Measurements from ENCODE around the gene ZNF764.
"Not testable (repeated sequence)": the region's sequence is repeated elsewhere in the genome, so short reads cannot be mapped to it uniquely, and the experiment has no call there.

Gene ZNF764

DNA sequence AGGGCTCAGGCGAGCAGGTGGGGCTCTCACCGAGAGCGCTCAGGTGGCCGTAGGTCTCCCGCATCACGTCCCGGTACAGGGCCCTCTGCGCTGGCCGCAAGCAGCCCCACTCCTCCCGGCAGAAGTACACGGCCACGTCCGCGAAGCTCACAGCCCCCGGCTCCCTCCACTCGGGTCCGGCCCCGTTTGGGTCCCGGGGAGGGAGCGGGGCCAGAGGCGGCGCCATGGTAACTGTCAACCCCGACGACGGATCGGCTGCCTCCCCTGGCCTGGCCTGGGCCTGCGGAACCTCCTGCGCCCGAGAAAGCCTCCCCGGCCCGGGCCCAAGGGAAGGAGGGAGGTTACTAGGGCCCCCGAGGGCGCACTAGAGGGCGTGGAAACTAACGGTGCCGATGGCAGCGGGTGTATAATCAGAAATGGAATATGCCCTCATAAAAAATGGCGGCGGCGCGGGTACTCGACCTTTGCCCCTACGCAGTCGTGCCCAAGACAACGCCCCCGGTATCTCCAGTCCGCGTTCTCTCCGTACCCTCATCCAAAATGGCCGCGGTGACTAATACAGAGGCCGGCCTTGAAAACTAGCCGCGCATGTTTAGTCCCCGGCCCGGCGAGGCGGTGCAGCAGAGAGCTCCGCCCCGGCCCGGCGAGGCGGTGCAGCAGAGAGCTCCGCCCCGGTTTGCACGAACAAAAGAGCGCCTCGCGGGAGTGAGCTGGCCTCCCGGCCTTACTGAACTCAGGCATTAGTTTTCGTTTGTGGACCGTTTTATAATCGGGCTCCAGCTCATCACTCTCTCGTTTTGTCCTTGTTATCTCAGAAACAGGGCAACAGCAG is at the start of gene ZNF764:
Gene ZNF764 (minus strand): TSS at position 418 of the 832 bp plus-strand sequence. CDS start 192 bp downstream, at position 226.
- no peaks in the 10 kb centered on the region for H3K27me3 Mint-ChIP-seq
- peak within 1 kb of the TSS; percentile 83 for H3K4me3 Mint-ChIP-seq
- peaks cover 35% of the 10 kb centered on the region for H3K4me1 Mint-ChIP-seq
- H3K9me3 Mint-ChIP-seq: no peaks in the 10 kb centered on the region
- DNase-seq (ENCODE audit: low spot score in 2 of 2): peak; percentile 85 to 94
- H3K36me3 Mint-ChIP-seq (ENCODE audit: insufficient read depth): peaks cover 14% of the 10 kb centered on the region
- ATAC-seq (replicated peaks; ENCODE audit: extremely low read depth, poor library complexity, severe bottlenecking): peak; percentile 96
- peak within 1 kb of the TSS; percentile 89 for H3K27ac Mint-ChIP-seq (ENCODE audit: low read depth)

DNA sequence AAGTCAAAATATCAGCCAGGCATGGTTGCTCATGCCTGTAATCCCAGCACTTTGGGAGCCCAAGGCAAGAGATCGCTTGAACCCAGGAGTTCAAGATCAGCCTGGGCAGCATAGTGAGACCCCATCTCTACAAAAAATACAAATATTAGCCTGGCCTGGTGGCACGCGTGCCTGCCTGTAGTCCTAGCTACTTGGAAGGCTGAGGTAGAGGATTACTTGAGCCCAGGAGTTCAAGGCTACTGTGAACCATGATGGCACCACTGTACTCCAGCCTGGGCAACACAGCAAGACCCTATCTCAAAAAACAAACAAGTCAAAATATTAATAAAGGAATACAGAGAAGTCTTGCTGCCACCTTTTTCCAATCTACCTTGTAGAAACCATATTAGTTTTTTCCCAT is 47.8 kb upstream of the ZNF764 start:
- no peak for ATAC-seq (replicated peaks; ENCODE audit: extremely low read depth, poor library complexity, severe bottlenecking)
- no peak overlapping the region for H3K27ac Mint-ChIP-seq (ENCODE audit: low read depth)
- peaks cover 48% of the 10 kb centered on the region for H3K36me3 Mint-ChIP-seq (ENCODE audit: insufficient read depth)
- H3K27me3 Mint-ChIP-seq: no peaks in the 10 kb centered on the region
- H3K4me3 Mint-ChIP-seq: no peak overlapping the region
- H3K4me1 Mint-ChIP-seq: peaks cover 6% of the 10 kb centered on the region
- H3K9me3 Mint-ChIP-seq: no peaks in the 10 kb centered on the region
- no peak for DNase-seq (ENCODE audit: low spot score in 2 of 2)

DNA sequence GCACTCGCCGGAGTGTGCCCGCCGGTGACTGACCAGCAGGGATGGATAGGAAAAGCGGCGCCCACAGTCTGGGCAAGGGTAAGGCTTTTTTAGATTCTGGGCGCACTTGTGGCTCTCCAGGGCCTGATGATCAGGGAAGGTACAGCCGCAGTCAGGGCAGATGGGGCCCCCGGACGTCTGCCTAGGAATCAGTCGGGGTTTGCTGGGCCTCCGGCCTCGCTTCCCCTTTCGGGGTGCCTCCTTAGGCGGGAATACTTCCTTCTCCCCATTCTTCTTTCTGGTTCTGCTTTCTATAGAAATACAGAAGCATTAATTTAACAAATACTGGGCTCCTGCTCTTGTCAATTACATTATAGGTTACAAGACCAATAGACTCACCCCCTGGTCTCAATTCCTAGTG is 47.0 kb upstream of the ZNF764 start:
- Mint-ChIP-seq H3K27me3 (no peaks in the 10 kb centered on the region), H3K27ac (ENCODE audit: low read depth) (no peak overlapping the region), H3K36me3 (ENCODE audit: insufficient read depth) (peaks cover 43% of the 10 kb centered on the region), H3K4me1 (peaks cover 2% of the 10 kb centered on the region), H3K4me3 (no peak overlapping the region), H3K9me3 (no peaks in the 10 kb centered on the region)
- no peak for DNase-seq (ENCODE audit: low spot score in 2 of 2)
- ATAC-seq (replicated peaks; ENCODE audit: extremely low read depth, poor library complexity, severe bottlenecking): no peak

DNA sequence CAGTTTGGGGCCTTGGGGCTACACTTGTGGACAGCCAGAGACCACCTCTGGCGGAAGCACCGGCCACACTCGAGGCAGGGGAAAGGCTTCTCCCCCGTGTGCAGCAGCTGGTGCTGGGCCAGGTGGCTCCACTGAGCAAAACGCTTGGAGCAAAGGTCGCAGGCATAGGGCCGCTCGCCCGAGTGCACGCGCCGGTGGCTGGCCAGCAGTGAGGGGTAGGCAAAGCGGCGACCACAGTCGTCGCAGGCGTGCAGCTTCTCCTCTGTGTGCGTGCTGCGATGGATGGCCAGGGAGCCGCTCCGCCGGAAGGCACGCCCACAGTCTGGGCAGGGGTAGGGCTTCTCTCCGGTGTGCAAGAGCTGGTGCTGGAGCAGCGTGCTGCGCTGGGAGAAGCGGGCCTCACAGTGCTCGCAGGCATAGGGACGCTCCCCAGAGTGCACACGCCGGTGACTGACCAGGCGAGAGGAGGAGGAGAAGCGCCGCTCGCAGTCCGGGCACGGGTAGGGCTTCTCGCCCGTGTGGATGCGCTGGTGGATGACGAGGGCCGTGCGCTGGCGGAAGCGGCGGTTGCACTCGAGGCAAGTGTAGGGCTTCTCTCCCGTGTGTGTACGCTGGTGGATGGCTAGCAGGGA is 46.3 kb upstream of the ZNF764 start:
- no peak for DNase-seq (ENCODE audit: low spot score in 2 of 2)
- Mint-ChIP-seq H3K4me3 (no peak overlapping the region), H3K4me1 (no peaks in the 10 kb centered on the region)

DNA sequence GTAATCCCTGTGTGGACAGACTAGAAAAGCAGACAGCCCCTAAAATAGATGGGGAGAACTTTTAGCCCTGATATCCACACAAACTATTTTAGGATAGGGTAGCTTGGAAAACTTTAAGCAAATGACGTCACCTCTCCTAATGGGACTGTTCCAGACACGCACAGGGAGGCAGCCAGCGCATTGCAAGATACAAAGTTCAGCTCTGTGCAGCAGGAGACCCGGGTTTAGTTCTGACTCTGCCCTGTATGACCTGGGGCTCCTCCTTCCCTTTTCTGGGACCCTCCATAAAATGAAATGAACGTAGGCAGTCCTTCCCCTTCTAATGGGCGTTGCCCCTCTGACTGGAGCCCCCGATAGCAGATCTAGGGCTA is 45.8 kb upstream of the ZNF764 start:
- Mint-ChIP-seq H3K4me3 (no peak overlapping the region), H3K27me3 (no peaks in the 10 kb centered on the region), H3K36me3 (ENCODE audit: insufficient read depth) (peaks cover 40% of the 10 kb centered on the region), H3K9me3 (no peaks in the 10 kb centered on the region), H3K4me1 (no peaks in the 10 kb centered on the region), H3K27ac (ENCODE audit: low read depth) (no peak overlapping the region)
- no peak for ATAC-seq (replicated peaks; ENCODE audit: extremely low read depth, poor library complexity, severe bottlenecking)
- DNase-seq (ENCODE audit: low spot score in 2 of 2): no peak

More for the DNA sequence above, 46.3 kb upstream of the ZNF764 start:
- Mint-ChIP-seq H3K27ac (ENCODE audit: low read depth) (no peak overlapping the region), H3K27me3 (no peaks in the 10 kb centered on the region), H3K9me3 (no peaks in the 10 kb centered on the region), H3K36me3 (ENCODE audit: insufficient read depth) (peaks cover 42% of the 10 kb centered on the region)
- no peak for ATAC-seq (replicated peaks; ENCODE audit: extremely low read depth, poor library complexity, severe bottlenecking)

DNA sequence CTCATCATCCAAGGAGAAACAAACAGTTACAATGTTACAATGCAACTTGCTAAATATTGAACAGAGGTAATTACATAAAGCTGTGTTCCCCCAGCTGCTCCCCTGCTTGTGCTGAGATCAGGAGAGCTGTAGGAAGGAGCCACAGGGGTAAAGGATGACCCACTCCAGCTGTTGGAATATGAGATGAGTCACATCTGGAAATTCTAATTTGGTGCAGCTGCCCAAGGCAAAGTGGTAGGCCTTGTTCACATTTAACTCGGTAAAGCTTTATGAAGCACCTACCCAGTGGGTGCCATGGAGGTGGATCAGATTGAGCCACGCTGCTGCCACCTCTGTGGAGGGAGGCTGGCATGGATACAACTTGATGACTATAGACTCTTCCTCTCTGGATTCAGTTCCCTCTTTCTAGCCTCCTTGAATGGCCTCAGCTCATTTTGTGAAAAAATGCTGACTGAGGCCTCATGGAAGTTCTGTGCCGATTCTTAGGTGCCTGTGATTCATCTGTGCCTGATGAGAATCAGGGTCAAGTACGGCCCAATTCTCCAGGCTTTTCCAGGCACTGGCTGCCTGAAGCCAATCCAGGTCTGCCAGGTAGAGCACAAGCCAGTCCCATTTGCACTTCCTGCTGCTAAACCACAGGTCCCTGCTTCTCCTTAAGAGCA is 44.6 kb upstream of the ZNF764 start:
- no peak for ATAC-seq (replicated peaks; ENCODE audit: extremely low read depth, poor library complexity, severe bottlenecking)

DNA sequence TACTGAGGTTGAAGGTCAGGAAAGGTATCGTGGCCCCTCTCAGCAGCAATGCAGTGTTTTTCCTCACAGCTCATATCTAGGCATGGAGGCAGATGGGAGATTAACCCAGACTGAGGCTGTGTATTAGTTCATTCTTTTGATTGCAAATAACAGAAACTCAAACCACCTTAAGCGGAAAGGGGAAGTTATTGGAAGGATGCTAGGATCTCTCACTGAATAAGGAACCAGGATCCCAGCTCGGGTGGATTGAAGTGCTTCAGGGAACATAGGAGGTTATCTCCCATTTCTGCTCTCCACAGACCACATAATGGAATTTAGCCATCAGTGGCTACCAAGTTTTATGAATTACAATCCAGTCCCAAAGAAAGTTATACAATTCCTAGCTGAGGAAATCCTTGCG is 43.8 kb upstream of the ZNF764 start:
- no peaks in the 10 kb centered on the region for H3K27me3 Mint-ChIP-seq
- peaks cover 30% of the 10 kb centered on the region for H3K36me3 Mint-ChIP-seq (ENCODE audit: insufficient read depth)
- H3K4me1 Mint-ChIP-seq: peaks cover 5% of the 10 kb centered on the region
- ATAC-seq (replicated peaks; ENCODE audit: extremely low read depth, poor library complexity, severe bottlenecking): no peak
- H3K27ac Mint-ChIP-seq (ENCODE audit: low read depth): no peak overlapping the region
- H3K4me3 Mint-ChIP-seq: no peak overlapping the region
- DNase-seq (ENCODE audit: low spot score in 2 of 2): no peak
- H3K9me3 Mint-ChIP-seq: no peaks in the 10 kb centered on the region

More for the DNA sequence above, 44.6 kb upstream of the ZNF764 start:
- DNase-seq (ENCODE audit: low spot score in 2 of 2): no peak
- Mint-ChIP-seq H3K36me3 (ENCODE audit: insufficient read depth) (peaks cover 35% of the 10 kb centered on the region), H3K27me3 (no peaks in the 10 kb centered on the region), H3K4me3 (no peak overlapping the region), H3K9me3 (no peaks in the 10 kb centered on the region), H3K4me1 (peaks cover 5% of the 10 kb centered on the region), H3K27ac (ENCODE audit: low read depth) (no peak overlapping the region)

DNA sequence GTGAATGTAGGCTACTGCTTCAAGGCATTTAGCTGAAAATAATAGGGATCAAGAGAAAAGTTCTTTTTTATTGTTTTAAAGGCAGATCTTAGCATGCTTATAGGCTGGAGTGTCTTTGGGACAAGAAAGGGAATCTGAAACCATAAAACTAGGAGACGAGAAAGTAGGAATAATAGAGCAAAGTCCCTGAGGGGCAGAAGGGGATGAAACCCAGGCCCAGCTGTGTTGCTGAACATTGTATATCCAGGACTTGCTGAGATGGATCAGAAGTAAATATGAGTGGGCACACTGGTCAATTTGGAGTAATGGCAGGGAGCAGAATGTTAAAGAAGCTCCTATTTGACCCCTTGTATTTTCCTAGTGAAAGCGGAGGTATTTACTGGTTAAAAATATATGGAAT is 42.8 kb upstream of the ZNF764 start:
- Mint-ChIP-seq H3K4me1 (peaks cover 5% of the 10 kb centered on the region), H3K9me3 (no peaks in the 10 kb centered on the region)

DNA sequence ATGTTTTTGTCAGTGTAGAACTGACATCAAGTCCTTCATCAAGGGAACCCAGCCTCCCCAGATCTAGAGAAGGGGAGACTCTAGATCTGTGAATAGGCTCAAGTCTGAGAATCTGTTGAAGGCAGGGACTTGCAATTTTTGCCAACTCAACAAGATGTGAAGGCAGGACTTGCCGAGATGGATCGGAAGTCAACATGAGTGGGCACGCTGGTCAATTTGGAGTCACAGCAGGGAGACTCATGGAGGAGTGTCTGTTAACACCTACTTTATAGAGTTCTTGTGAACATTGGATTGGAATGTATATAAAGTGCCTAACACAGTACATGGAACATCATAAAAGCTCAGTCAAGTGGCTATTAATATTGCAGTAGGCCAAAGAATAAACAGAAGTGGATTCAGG is 42.0 kb upstream of the ZNF764 start:
- Mint-ChIP-seq H3K27ac (ENCODE audit: low read depth) (no peak overlapping the region), H3K4me3 (no peak overlapping the region), H3K9me3 (no peaks in the 10 kb centered on the region), H3K36me3 (ENCODE audit: insufficient read depth) (peaks cover 20% of the 10 kb centered on the region), H3K4me1 (peaks cover 5% of the 10 kb centered on the region), H3K27me3 (no peaks in the 10 kb centered on the region)
- no peak for ATAC-seq (replicated peaks; ENCODE audit: extremely low read depth, poor library complexity, severe bottlenecking)
- no peak for DNase-seq (ENCODE audit: low spot score in 2 of 2)

More for the DNA sequence above, 42.8 kb upstream of the ZNF764 start:
- Mint-ChIP-seq H3K36me3 (ENCODE audit: insufficient read depth) (peaks cover 22% of the 10 kb centered on the region), H3K27me3 (no peaks in the 10 kb centered on the region), H3K4me3 (no peak overlapping the region), H3K27ac (ENCODE audit: low read depth) (no peak overlapping the region)
- ATAC-seq (replicated peaks; ENCODE audit: extremely low read depth, poor library complexity, severe bottlenecking) (no peak), DNase-seq (ENCODE audit: low spot score in 2 of 2) (no peak)

DNA sequence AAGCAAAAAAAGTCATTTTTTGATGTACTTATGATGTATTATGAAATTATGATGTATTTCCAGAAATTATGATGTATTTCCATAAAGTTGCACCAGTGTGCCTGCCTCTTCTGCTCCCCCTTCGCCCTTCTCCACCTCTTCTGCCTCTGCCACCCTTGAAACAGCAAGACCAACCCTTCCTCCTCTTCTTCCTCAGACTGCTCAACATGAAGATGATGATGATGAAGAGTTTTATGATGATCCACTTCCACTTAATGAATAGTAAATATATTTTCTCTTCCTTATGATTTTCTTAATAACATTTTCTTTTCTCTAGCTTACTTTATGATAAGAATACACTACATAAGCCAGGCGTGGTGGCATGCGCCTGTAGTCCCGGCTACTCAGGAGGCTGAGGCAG is 34.7 kb upstream of the ZNF764 start:
- no peak overlapping the region for H3K27ac Mint-ChIP-seq (ENCODE audit: low read depth)
- no peaks in the 10 kb centered on the region for H3K9me3 Mint-ChIP-seq

DNA sequence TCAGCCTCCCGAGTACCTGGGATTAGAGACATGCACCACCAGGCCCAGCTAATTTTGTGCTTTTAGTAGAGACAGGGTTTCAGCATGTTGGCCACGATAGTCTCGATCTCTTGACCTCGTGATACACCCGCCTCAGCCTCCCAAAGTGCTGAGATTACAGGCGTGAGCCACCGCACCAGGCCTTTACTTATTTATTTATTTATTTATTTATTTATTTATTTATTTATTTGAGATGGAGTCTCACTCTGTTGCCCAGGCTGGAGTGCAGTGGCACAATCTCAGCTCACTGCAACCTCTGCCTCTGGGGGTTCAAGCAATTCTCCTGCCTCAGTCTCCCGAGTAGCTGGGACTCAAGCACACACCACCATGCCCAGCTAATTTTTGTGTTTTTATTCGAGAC is 32.7 kb upstream of the ZNF764 start:
- DNase-seq (ENCODE audit: low spot score in 2 of 2); H3K27me3 Mint-ChIP-seq; H3K4me1 Mint-ChIP-seq; H3K4me3 Mint-ChIP-seq; H3K9me3 Mint-ChIP-seq; H3K27ac Mint-ChIP-seq (ENCODE audit: low read depth); ATAC-seq (replicated peaks; ENCODE audit: extremely low read depth, poor library complexity, severe bottlenecking); H3K36me3 Mint-ChIP-seq (ENCODE audit: insufficient read depth): not testable (repeated sequence)

More for the DNA sequence above, 34.7 kb upstream of the ZNF764 start:
- Mint-ChIP-seq H3K36me3 (ENCODE audit: insufficient read depth) (peaks cover 1% of the 10 kb centered on the region), H3K27me3 (no peaks in the 10 kb centered on the region), H3K4me3 (no peak overlapping the region), H3K4me1 (no peaks in the 10 kb centered on the region)
- DNase-seq (ENCODE audit: low spot score in 2 of 2) (no peak), ATAC-seq (replicated peaks; ENCODE audit: extremely low read depth, poor library complexity, severe bottlenecking) (no peak)

DNA sequence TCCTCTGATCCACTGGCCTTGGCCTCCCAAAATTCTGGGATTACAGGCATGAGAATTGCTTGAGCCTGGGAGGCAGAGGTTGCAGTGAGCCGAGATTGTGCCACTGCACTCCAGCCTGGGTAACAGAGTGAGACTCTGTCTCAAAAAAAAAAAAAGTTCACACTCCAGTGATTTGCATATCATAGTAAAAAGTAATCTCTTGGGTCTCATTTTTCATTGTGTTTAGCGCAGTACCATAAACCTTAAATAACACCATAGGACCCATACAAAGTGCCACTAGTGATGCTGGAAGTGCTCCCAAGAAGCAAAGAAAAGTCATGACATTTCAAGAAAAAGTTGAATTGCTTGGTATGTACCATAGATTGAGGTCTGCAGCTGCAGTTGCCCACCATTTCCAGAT is 31.4 kb upstream of the ZNF764 start:
- H3K27me3 Mint-ChIP-seq; H3K4me3 Mint-ChIP-seq; H3K36me3 Mint-ChIP-seq (ENCODE audit: insufficient read depth); DNase-seq (ENCODE audit: low spot score in 2 of 2); H3K27ac Mint-ChIP-seq (ENCODE audit: low read depth); H3K9me3 Mint-ChIP-seq; ATAC-seq (replicated peaks; ENCODE audit: extremely low read depth, poor library complexity, severe bottlenecking): not testable (repeated sequence)
- peaks cover 14% of the 10 kb centered on the region for H3K4me1 Mint-ChIP-seq

DNA sequence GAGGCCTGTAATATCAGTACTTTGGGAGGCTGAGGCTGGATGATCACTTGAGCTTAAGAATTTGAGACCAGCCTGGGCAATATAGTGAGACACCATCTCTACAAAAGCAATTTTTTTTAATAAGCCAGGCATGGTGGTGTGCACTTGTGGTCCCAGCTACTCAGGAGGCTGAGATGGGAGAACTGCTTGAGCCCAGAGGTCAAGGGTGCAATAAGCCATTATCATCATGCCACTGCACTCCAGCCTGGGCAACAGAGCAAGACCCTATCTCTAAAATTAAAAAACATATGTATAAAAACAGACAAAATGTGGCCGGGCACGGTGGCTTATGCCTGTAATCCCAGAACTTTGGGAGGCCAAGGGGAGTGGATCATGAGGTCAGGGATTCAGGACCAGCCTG is 30.5 kb upstream of the ZNF764 start:
- Mint-ChIP-seq H3K9me3 (no peaks in the 10 kb centered on the region), H3K27ac (ENCODE audit: low read depth) (no peak overlapping the region), H3K36me3 (ENCODE audit: insufficient read depth) (peaks cover 5% of the 10 kb centered on the region), H3K27me3 (no peaks in the 10 kb centered on the region), H3K4me1 (peaks cover 15% of the 10 kb centered on the region), H3K4me3 (no peak overlapping the region)
- ATAC-seq (replicated peaks; ENCODE audit: extremely low read depth, poor library complexity, severe bottlenecking) (no peak), DNase-seq (ENCODE audit: low spot score in 2 of 2) (no peak)

Data from central memory CD8-positive, alpha-beta T cell (primary cell).